Activated CD4-positive, alpha-beta memory T cell treated with anti-CD3 and anti-CD28 coated beads for 36 hours (primary cell): Measurements from ENCODE around the gene PALLD. TPM values are rescaled to one million over a fixed set of nuclear protein-coding genes. Genes with fewer than 3 reads are reported as not detected.

Source experiments
- CTCF ChIA-PET: fragments of 350-600 bp; sonication (Branson Sonifier 250); formaldehyde crosslinking; loops from one replicate; lab custom pipeline; 2021; ENCODE audit warnings: antibody characterized with exemption, inconsistent platforms; lab: Charles Lee
- POLR2A ChIA-PET: fragments of 350-600 bp; sonication (Branson Sonifier 250); formaldehyde crosslinking; loops from one replicate; lab custom pipeline; 2021; ENCODE audit warnings: antibody characterized with exemption; lab: Charles Lee
- DNase-seq: peaks from one replicate; pipeline ENCODE4 v3.0.0-alpha.2; 2020
- H3K27ac Mint-ChIP-seq: one replicate; pipeline ENCODE4 v1.8.0; 2021; ENCODE audit warnings: mixed read lengths
- H3K27me3 Mint-ChIP-seq: one replicate; pipeline ENCODE4 v1.8.0; 2021; ENCODE audit warnings: mixed read lengths
- H3K36me3 Mint-ChIP-seq: one replicate; pipeline ENCODE4 v1.8.0; 2021; ENCODE audit warnings: mixed read lengths
- H3K4me1 Mint-ChIP-seq: one replicate; pipeline ENCODE4 v1.8.0; 2021; ENCODE audit warnings: low read depth, mixed read lengths
- H3K4me3 Mint-ChIP-seq: one replicate; pipeline ENCODE4 v1.8.0; 2021; ENCODE audit warnings: mild to moderate bottlenecking, mixed read lengths
- H3K9me3 Mint-ChIP-seq: one replicate; pipeline ENCODE4 v1.8.0; 2021; ENCODE audit warnings: mixed read lengths
- intact Hi-C: fragments of 100-400 bp; cut with micrococcal nuclease; formaldehyde crosslinking; loops from one replicate; pipeline ENCODE4 v1.15.1; 2023
- total RNA-seq, 2 experiments: library from RNA; stranded (reverse); gene quantifications; one replicate each; pipeline ENCODE4 v1.2.3, GENCODE V29; 2021

PALLD gene
- total RNA-seq, 2 experiments from 2014 or later, result 8.9 to 9.4 TPM

DNA sequence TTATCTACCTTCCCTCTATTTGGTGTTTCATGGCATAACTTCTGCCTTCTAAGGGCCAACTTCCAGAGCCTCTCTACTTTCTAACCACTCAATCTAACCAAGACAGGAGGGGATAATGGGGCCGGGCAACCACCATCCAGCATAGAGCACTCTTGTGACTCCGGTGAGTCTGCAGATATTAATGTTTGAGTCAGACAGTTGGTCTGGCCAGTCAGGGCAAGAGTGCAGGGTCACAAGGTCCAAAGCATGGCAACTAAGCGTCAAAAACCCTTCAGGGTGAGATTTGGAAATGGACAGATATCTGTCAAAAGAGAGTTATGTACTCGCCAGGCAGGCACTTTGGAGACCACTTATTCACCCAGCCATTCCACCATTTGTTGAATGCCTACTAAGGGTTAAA lies 105.0 kb downstream of the PALLD start:
- intact Hi-C loops, result no loop called here
- CTCF ChIA-PET, result no interaction called here
- Mint-ChIP-seq H3K4me1 (no peaks in the 10 kb centered on the region), H3K4me3 (no peak overlapping the region), H3K36me3 (no peaks in the 10 kb centered on the region), H3K27me3 (peaks cover 2% of the 10 kb centered on the region), H3K27ac (no peak overlapping the region), H3K9me3 (no peaks in the 10 kb centered on the region)
- POLR2A ChIA-PET, result no interaction called here
- no peak for DNase-seq

DNA sequence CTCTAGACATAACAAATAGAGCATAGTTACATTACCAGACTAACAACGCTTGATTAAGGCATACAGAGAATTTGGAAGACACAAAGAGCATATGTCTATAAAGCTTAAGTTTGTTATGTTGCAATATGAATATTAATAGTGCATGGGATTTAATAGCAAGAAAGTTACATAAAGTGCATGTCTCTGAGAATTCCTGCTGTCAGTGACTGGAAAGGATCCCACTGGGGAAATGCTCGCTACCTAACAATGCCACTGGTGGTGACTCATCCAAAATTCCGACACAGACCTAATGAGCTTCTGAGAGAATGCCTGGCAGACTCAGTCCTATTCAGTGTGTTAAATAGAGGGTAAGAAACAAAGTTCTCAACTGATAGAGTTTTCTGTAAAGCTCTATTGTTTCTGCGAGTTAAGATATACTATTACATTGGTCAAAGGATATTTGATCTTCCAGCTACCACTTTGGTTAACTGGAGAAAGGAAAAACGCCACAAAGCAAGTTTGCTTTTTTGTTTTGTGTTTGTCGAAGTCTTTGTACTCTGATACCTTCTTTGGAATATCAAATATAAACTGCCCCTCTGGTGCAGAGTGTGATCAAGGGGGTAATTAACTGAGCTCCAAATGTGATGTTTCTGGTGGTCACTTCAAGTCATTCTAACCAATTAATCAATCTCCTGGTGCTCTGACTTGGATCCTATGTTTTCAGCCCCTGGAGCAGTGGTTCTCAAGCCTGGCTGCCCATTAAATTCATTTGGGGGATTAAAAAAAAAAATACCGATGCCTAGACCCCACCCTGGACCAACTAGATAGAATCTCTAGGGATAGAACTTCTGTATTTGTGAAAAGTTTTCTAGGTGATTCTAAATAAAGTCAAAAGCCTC lies 107.9 kb downstream of the PALLD start:
- no peaks in the 10 kb centered on the region for H3K36me3 Mint-ChIP-seq
- H3K27me3 Mint-ChIP-seq, result no peaks in the 10 kb centered on the region
- CTCF ChIA-PET, result no interaction called here
- DNase-seq, result no peak
- no peaks in the 10 kb centered on the region for H3K4me1 Mint-ChIP-seq
- POLR2A ChIA-PET, result no interaction called here
- H3K4me3 Mint-ChIP-seq, result no peak overlapping the region
- no peak overlapping the region for H3K27ac Mint-ChIP-seq
- intact Hi-C loops, result no loop called here
- H3K9me3 Mint-ChIP-seq, result no peaks in the 10 kb centered on the region

- Mint-ChIP-seq H3K36me3 (no peaks in the 10 kb centered on the region), H3K4me3 (no peak overlapping the region), H3K27me3 (no peaks in the 10 kb centered on the region), H3K27ac (no peak overlapping the region), H3K9me3 (no peaks in the 10 kb centered on the region), H3K4me1 (no peaks in the 10 kb centered on the region)
- DNase-seq, result no peak
- intact Hi-C loops, result no loop called here
- POLR2A ChIA-PET, result no interaction called here
- CTCF ChIA-PET, result no interaction called here
Observed at GRCh38 chr4:168605411-168605810, 108.6 kb downstream of the PALLD start.

DNA sequence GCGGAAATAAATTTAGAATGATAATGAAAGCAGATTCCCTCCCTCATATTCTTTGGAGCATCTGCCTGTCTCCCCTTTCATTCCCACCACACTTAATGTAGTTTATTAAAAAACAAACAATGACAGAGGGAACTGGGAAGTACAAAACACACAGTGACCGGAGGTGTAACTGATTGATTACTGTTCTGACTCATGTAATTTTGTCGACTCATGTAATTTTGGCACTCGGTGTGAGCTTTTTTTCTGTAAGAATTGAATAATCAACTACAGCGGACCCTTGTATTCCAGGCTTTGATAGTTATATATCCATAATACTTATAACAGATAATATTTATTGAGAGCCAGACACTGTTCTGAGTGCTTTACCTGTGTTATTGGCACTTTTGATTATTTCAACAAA lies 110.4 kb downstream of the PALLD start:
- H3K36me3 Mint-ChIP-seq, result no peaks in the 10 kb centered on the region
- no peak overlapping the region for H3K27ac Mint-ChIP-seq
- DNase-seq, result no peak
- no peaks in the 10 kb centered on the region for H3K9me3 Mint-ChIP-seq
- H3K4me3 Mint-ChIP-seq, result no peak overlapping the region
- intact Hi-C loops, result no loop called here
- ChIA-PET POLR2A (no interaction called here), CTCF (no interaction called here)
- no peaks in the 10 kb centered on the region for H3K4me1 Mint-ChIP-seq
- peaks cover 1% of the 10 kb centered on the region for H3K27me3 Mint-ChIP-seq

- H3K4me3 Mint-ChIP-seq, result no peak overlapping the region
- ChIA-PET POLR2A (no interaction called here), CTCF (no interaction called here)
- peaks cover 1% of the 10 kb centered on the region for H3K27me3 Mint-ChIP-seq
- no peak overlapping the region for H3K27ac Mint-ChIP-seq
- H3K4me1 Mint-ChIP-seq, result no peaks in the 10 kb centered on the region
- DNase-seq, result no peak
- H3K9me3 Mint-ChIP-seq, result no peaks in the 10 kb centered on the region
- intact Hi-C loops, result no loop called here
- no peaks in the 10 kb centered on the region for H3K36me3 Mint-ChIP-seq
Observed at GRCh38 chr4:168608771-168609170, 111.9 kb downstream of the PALLD start.

GRCh38 chr4:168609369-168609768 lies 112.5 kb downstream of the PALLD start:
- H3K27me3 Mint-ChIP-seq, result peaks cover 1% of the 10 kb centered on the region
- DNase-seq, result no peak
- ChIA-PET CTCF (no interaction called here), POLR2A (no interaction called here)
- intact Hi-C loops, result no loop called here
- H3K27ac Mint-ChIP-seq, result no peak overlapping the region
- no peaks in the 10 kb centered on the region for H3K4me1 Mint-ChIP-seq
- H3K36me3 Mint-ChIP-seq, result no peaks in the 10 kb centered on the region
- no peaks in the 10 kb centered on the region for H3K9me3 Mint-ChIP-seq
- H3K4me3 Mint-ChIP-seq, result no peak overlapping the region

DNA sequence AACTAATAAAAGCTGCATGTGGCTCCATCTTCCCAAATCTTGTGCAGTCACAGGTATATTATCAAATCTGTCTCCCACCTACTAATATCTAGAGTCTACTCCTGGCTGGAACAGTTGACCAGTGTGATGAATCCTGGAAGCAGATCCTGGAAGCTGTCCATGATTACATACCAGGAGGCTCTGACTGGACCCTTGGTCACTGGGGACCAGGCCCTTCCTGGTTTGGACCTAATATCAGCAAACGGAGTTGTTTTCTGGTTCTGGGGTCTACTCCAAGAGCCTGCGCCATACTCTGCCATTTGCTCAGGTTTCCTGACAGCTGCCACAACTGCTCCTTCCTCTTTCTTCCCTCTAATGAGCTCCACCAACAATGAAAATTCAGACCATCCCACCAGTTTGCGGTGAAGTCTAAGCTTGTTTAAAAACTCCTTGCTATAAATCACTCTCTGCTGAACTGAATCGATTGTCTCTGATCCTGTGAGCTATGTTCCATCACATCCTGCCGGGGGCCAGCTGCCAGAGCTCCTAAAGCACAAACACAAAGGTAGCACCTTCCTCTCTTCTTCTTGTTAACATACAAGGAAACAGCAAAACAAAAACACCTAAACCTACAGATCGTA lies 114.2 kb downstream of the PALLD start:
- CTCF ChIA-PET, result no interaction called here
- Mint-ChIP-seq H3K4me3 (no peak overlapping the region), H3K36me3 (no peaks in the 10 kb centered on the region), H3K9me3 (no peaks in the 10 kb centered on the region), H3K27me3 (peaks cover 1% of the 10 kb centered on the region), H3K4me1 (no peaks in the 10 kb centered on the region), H3K27ac (no peak overlapping the region)
- POLR2A ChIA-PET, result no interaction called here
- intact Hi-C loops, result no loop called here
- DNase-seq, result no peak

DNA sequence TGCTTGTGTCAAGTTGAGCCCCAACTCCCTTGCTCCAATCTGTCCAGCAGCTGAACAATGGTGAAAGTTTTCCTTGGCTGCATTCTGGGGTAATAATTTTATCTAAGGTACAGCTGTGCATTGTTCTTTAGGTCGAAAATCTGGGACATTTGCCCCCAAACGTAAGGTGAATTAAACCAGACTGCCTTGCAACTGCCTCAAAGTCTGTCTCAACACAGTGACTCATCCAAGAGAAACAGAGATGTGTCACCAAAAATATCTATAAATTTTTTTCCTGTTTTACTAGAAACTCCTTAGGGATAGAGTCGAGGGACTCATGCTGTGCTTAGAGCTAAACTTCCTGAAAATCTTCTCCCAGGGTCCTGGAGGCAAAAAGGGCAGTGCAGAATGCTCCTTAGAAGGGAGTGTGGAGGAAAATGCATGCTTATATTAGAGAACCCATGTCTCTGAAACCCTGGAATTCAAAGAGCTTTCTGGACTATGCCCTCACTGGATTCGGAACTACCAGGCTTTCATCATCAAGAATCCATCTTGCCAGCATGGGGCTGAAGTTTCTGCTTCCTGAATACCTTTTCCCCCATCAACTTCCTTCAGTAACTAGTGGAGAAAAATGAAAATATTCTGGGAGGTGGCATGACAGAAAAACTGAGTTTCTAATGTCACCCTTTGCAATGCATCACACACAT lies 115.7 kb downstream of the PALLD start:
- Mint-ChIP-seq H3K4me1 (no peaks in the 10 kb centered on the region), H3K9me3 (no peaks in the 10 kb centered on the region), H3K4me3 (no peak overlapping the region), H3K36me3 (no peaks in the 10 kb centered on the region), H3K27ac (no peak overlapping the region), H3K27me3 (peaks cover 3% of the 10 kb centered on the region)
- CTCF ChIA-PET, result no interaction called here
- POLR2A ChIA-PET, result no interaction called here
- intact Hi-C loops, result no loop called here
- DNase-seq, result no peak

DNA sequence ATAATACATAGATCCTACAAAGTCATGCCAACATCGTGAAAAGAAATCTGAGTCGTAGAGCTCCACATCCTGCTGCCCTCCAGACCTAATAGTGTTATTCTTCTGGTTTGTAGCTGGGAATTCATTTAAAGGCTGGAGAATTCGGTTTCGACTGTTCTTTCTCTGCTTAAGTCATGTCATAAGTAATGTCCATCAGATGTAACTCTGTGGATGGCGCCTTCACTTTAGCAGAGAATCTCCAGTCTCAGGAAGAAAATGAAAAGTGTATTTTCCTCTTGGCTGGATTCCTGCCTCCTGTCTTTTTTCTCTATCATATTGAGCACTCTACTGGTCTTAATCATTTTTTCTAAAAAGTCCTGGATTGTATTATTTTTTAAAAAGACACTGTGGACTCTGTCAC lies 117.0 kb downstream of the PALLD start:
- Mint-ChIP-seq H3K27ac (no peak overlapping the region), H3K4me1 (no peaks in the 10 kb centered on the region), H3K27me3 (peaks cover 3% of the 10 kb centered on the region), H3K4me3 (no peak overlapping the region), H3K9me3 (no peaks in the 10 kb centered on the region), H3K36me3 (no peaks in the 10 kb centered on the region)
- ChIA-PET CTCF (no interaction called here), POLR2A (no interaction called here)
- no peak for DNase-seq
- intact Hi-C loops, result no loop called here

DNA sequence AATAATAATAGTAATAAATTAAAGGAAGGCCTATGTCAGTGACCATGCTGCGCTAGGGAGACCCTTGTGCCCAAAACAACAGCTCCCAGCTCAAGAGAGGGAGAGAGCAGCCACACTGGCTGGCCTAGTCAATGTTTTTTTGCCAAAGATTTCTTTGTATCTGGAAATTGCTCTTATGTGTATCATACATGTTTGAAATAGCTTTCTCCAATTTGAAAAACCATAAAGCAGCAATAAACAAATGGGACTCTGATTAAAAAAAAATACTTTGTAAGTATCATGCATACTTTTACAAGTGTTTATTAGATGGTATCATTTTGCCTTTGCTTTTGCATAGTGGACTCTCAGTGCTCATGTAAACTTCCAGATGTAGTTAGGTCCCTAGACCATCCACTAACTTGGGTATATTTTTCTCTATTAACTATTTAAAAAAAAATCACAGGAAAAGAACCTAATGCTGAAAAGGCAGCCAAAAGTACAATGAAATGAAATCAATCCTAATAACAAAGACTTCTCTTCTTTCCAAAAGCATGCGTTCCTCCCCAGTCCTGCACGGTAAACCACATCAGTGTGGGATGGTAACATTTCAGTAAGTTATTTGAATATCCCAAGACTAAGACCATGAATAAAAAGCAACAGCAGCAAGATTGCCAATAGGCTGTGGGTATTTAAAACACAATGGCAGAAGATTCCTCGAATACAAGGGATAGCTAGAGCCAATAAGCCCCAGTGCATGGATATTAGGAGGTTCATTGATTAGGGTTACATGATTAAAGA lies 117.6 kb downstream of the PALLD start:
- ChIA-PET CTCF (no interaction called here), POLR2A (no interaction called here)

DNA sequence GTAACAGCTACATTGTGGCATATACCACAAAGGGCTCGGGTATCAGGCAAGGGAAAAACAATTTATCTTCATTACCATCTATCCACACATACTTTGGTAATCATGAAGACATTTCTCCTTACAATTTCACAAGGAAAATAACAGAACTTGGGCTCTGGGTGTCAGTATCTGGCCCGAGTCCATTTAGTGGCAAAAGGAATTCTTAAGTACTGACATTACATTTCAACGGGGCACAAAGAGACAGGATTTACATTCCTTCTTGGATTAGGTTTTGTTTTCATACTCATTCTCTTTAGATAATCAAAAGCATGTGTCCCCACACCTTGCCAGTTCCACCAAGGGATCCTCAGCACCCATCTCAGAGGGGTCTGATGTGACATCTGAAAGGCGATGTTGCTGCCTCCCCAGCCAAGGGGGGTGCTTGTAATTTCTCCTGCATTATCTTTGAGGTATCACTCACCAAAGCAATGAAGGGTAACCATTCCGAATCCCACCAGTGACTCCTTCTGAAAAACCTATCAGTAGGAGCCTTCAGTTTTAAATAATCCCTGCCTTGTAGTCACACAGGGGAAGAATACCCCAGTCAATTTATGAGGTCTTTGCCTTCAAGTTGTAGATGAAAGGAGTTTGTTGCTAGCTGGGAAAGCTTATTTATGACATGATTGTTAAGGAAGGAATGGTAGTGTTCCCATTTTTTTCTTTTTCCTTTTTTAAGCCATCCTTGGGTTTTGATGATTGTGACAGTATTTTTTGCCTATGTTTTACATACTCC lies 118.6 kb downstream of the PALLD start:
- H3K27me3 Mint-ChIP-seq, result peaks cover 3% of the 10 kb centered on the region
- H3K9me3 Mint-ChIP-seq, result no peaks in the 10 kb centered on the region
- no peak overlapping the region for H3K27ac Mint-ChIP-seq
- H3K4me3 Mint-ChIP-seq, result no peak overlapping the region
- no peaks in the 10 kb centered on the region for H3K36me3 Mint-ChIP-seq
- no peak for DNase-seq
- ChIA-PET CTCF (no interaction called here), POLR2A (no interaction called here)
- H3K4me1 Mint-ChIP-seq, result no peaks in the 10 kb centered on the region
- intact Hi-C loops, result no loop called here

More for the DNA sequence above, 117.6 kb downstream of the PALLD start:
- Mint-ChIP-seq H3K9me3 (no peaks in the 10 kb centered on the region), H3K27ac (no peak overlapping the region), H3K4me3 (no peak overlapping the region), H3K4me1 (no peaks in the 10 kb centered on the region), H3K36me3 (no peaks in the 10 kb centered on the region), H3K27me3 (peaks cover 3% of the 10 kb centered on the region)
- intact Hi-C loops, result no loop called here
- no peak for DNase-seq
